SU-DHL-6 (cell line): Measurements from ENCODE around the gene SAXO1.

Source experiments
- H2AFZ ChIP-seq: fragments of 200-600 bp; sonication (generic); 2 replicates; pipeline ENCODE4 v1.6.1; 2014; ENCODE audit warnings: low read depth, mild to moderate bottlenecking, moderate library complexity, mixed read lengths, antibody characterized with exemption, low read length; ENCODE audit not compliant: severe bottlenecking
- H3F3A ChIP-seq: fragments of 200-600 bp; shearing (Covaris generic); 2 replicates; pipeline ENCODE4 v1.6.0; 2016; ENCODE audit warnings: antibody characterized with exemption, mild to moderate bottlenecking; ENCODE audit not compliant: insufficient read depth
- H3K27ac ChIP-seq: fragments of 200-600 bp; sonication (generic); 2 replicates; pipeline ENCODE4 v1.5.1; 2016; ENCODE audit warnings: low read depth, mild to moderate bottlenecking, low read length, moderate library complexity, mixed read lengths
- H3K27me3 ChIP-seq: fragments of 200-600 bp; sonication (generic), shearing (Covaris generic); 2 replicates; pipeline ENCODE4 v1.6.0; 2014; ENCODE audit warnings: mild to moderate bottlenecking, low read length
- H3K36me3 ChIP-seq: fragments of 200-600 bp; sonication (generic); 2 replicates; pipeline ENCODE4 v1.6.1; 2014; ENCODE audit warnings: mild to moderate bottlenecking, low read length, mixed read lengths
- H3K4me2 ChIP-seq: fragments of 300-600, 200-600 bp; shearing (Covaris generic), sonication (generic); 2 replicates; pipeline ENCODE4 v1.6.0; 2014; ENCODE audit warnings: low read length, low read depth, mild to moderate bottlenecking; ENCODE audit not compliant: poor library complexity, severe bottlenecking
- H3K4me3 ChIP-seq: fragments of 200-600 bp; sonication (generic); 2 replicates; pipeline ENCODE4 v1.5.1; 2014; ENCODE audit warnings: antibody characterized with exemption, low read length, mild to moderate bottlenecking, mixed read lengths; ENCODE audit not compliant: insufficient read depth, poor library complexity, severe bottlenecking
- H3K79me2 ChIP-seq: fragments of 200-600 bp; sonication (generic); 2 replicates; pipeline ENCODE4 v1.6.1; 2014; ENCODE audit warnings: mild to moderate bottlenecking, low read length, moderate library complexity; ENCODE audit not compliant: insufficient read depth
- H3K9ac ChIP-seq: fragments of 200-600 bp; sonication (generic); 2 replicates; pipeline ENCODE4 v1.7.0; 2014; ENCODE audit warnings: mild to moderate bottlenecking, low read length
- H3K9me2 ChIP-seq: fragments of 200-600 bp; sonication (generic); replicated peaks from 2 replicates; pipeline ENCODE4 v1.6.1; 2014; ENCODE audit warnings: low read length; ENCODE audit not compliant: insufficient read depth
- H3K9me3 ChIP-seq: fragments of 200-600 bp; sonication (generic); 2 replicates; pipeline ENCODE4 v1.6.1; 2014; ENCODE audit warnings: low read length, mixed read lengths; ENCODE audit not compliant: insufficient read depth
- H4K20me1 ChIP-seq: fragments of 200-600 bp; sonication (generic); 2 replicates; pipeline ENCODE4 v1.6.1; 2014; ENCODE audit warnings: low read depth, mild to moderate bottlenecking, antibody characterized with exemption, low read length, moderate library complexity, mixed read lengths
- EZH2phosphoT487 ChIP-seq: fragments of 200-600 bp; sonication (generic), shearing (Covaris generic); conservative IDR thresholded peaks from 2 replicates; pipeline ENCODE4 v1.6.1; 2018; ENCODE audit warnings: mild to moderate bottlenecking, antibody characterized with exemption, low read length, moderate library complexity, mixed read lengths
- TF ChIP-seq, protein P1 (sequence below): fragments of 200-600 bp; sonication (generic); IDR thresholded peaks from one replicate; pipeline ENCODE4 v1.5.1; 2017; ENCODE audit warnings: antibody characterized with exemption, mild to moderate bottlenecking, low read length, moderate library complexity; ENCODE audit not compliant: insufficient read depth, poor library complexity, severe bottlenecking

Gene SAXO1

DNA sequence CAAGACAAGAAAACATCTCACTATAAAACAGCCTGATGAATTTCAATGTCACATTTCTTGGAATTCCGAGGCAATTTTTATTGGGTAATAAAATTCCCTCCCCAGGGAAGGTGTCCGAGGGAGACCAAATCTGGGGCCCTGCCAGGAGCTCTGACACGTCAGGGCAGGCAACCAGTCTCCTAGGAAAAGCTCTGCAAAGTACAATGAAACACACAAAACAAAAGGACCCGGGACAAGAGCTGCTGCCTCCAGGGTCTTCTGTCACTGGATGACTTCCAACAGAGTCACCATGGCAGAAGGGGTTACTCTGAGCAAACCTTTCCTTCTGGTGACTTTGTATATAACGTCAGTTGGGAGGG lies 50.8 kb downstream of the SAXO1 start:
- H3K27ac ChIP-seq: no peak overlapping the region
- H3K9me3 ChIP-seq: no peaks in the 10 kb centered on the region
- no peak overlapping the region for H3K9ac ChIP-seq
- no peak overlapping the region for H2AFZ ChIP-seq
- no peaks in the 10 kb centered on the region for H3K36me3 ChIP-seq
- H4K20me1 ChIP-seq: no peaks in the 10 kb centered on the region
- H3K9me2 ChIP-seq: no peaks in the 10 kb centered on the region
- H3K79me2 ChIP-seq: no peaks in the 10 kb centered on the region
- H3K27me3 ChIP-seq: no peaks in the 10 kb centered on the region
- H3K4me2 ChIP-seq: no peak overlapping the region
- H3F3A ChIP-seq: no peaks in the 10 kb centered on the region
- H3K4me3 ChIP-seq: no peak overlapping the region
- TF ChIP-seq EZH2phosphoT487: no peak
- TF ChIP-seq, protein P1, sequence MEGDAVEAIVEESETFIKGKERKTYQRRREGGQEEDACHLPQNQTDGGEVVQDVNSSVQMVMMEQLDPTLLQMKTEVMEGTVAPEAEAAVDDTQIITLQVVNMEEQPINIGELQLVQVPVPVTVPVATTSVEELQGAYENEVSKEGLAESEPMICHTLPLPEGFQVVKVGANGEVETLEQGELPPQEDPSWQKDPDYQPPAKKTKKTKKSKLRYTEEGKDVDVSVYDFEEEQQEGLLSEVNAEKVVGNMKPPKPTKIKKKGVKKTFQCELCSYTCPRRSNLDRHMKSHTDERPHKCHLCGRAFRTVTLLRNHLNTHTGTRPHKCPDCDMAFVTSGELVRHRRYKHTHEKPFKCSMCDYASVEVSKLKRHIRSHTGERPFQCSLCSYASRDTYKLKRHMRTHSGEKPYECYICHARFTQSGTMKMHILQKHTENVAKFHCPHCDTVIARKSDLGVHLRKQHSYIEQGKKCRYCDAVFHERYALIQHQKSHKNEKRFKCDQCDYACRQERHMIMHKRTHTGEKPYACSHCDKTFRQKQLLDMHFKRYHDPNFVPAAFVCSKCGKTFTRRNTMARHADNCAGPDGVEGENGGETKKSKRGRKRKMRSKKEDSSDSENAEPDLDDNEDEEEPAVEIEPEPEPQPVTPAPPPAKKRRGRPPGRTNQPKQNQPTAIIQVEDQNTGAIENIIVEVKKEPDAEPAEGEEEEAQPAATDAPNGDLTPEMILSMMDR: no peak

DNA sequence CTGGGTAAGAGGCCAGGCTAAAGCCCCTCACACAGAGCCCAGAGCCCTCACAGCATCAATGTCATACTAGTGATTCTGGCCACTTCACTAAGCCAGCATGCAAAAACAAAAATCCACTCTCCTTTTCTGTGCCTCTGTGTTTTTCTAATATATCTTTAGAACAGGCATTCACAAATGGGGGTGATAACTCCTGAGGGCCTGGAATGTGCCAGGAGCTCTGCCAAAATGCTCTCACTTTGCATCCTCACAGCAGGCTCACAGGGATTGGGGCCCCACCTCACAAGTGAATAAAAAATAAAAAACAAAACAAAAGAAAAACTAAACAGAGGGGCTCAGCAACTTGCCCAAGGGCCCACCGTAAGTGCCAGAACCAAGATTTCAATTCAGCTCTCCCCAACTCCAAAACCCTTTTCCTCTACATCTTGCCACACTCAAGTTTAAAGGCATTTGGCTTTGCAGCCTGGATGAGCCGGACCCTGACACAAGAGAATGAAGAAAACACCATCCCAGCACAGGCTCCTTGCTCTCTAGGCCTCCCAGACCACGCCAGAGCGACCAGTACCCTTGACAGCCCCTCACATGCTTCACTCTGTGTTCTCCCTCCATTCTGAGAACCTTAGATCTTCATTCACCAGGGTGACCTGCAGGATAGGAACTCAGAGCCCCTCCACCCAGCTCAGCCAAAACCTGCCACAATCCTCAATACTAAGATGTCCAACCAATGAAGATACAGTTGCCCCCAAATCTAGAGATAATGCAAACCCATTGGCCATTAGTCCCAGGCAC lies 51.3 kb downstream of the SAXO1 start:
- H3K9me2 ChIP-seq: no peaks in the 10 kb centered on the region
- H3K79me2 ChIP-seq: no peaks in the 10 kb centered on the region
- no peaks in the 10 kb centered on the region for H3K27me3 ChIP-seq
- H4K20me1 ChIP-seq: no peaks in the 10 kb centered on the region
- H3K9ac ChIP-seq: no peak overlapping the region
- no peak overlapping the region for H3K27ac ChIP-seq
- no peak overlapping the region for H3K4me3 ChIP-seq
- H2AFZ ChIP-seq: no peak overlapping the region
- TF ChIP-seq, protein P1: no peak
- TF ChIP-seq EZH2phosphoT487: no peak
- H3F3A ChIP-seq: no peaks in the 10 kb centered on the region
- no peak overlapping the region for H3K4me2 ChIP-seq
- H3K36me3 ChIP-seq: no peaks in the 10 kb centered on the region
- no peaks in the 10 kb centered on the region for H3K9me3 ChIP-seq

DNA sequence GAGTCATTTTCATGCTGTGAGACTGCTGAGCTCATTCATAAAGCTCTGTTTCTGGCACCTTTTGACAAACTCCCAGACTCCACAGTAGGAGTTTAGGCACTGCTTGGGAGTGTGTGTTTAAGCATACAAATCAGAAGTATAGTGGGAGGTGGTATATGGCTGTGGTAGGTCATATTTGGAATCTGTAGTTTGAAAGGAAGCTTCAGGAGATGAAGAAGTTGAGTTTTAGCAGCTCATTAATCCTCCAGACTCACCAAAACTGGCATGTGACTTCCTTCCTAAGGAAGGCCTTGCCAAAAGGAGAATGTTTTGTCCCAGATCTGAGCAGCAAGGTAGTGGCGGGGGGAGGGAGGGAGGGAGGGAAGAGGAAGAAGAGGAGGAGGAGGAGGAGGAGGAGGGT lies 52.8 kb downstream of the SAXO1 start:
- Histone ChIP-seq H3K9me2 (no peaks in the 10 kb centered on the region), H3K4me3 (no peak overlapping the region), H3F3A (no peaks in the 10 kb centered on the region), H2AFZ (no peak overlapping the region), H3K9ac (no peak overlapping the region), H3K36me3 (no peaks in the 10 kb centered on the region), H3K27me3 (no peaks in the 10 kb centered on the region), H3K9me3 (no peaks in the 10 kb centered on the region), H4K20me1 (no peaks in the 10 kb centered on the region), H3K4me2 (no peak overlapping the region), H3K79me2 (no peaks in the 10 kb centered on the region), H3K27ac (no peak overlapping the region)
- TF ChIP-seq, protein P1: no peak
- TF ChIP-seq EZH2phosphoT487: no peak
